NAMALWA (cell line): ENCODE measurements around the gene NHLRC4.

Source experiments
- DNase-seq: peaks from one replicate; pipeline ENCODE4 v3.0.0-alpha.2; 2015; ENCODE audit warnings: low spot score

NHLRC4 gene

DNA sequence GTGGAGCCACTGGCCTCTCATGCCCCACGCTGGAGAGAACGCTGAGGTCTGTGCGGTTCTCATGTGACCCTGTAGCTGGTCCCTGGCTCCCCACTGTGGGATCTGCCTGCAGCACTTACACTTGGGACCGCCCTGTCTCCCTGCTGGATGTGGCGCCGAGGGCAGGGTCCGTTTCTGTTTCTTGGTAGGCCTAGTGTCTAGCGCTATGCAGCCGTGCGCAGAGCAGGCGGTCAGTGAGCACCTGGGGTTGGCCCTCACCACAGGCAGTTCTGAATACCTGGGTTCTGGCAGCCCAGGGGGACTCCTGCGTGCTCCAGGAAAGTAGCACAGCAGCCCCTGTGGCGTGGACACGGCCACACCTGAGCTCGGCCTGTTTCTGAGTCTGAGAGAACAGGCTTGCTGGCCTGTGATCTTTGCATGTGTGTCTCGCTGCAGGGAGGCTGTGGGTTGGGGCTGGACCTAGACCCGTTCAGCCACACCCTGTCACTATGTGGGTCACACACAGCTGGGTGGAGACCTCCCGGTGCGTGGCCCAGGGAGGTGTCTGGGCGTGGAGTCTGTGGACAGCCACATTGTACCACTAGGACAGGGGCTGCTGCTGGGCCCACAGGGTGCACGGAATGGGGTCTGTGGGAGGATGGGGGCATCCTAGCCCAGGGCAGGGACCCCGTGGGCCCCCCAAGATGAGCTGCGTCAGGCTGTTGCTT is 36.5 kb upstream of the NHLRC4 start:
- DNase-seq, result no peak

- no peak for DNase-seq
Measured at GRCh38 chr16:531494-532125, 35.2 kb upstream of the NHLRC4 start.

GRCh38 chr16:533391-534123 is 33.2 kb upstream of the NHLRC4 start:
- no peak for DNase-seq

DNA sequence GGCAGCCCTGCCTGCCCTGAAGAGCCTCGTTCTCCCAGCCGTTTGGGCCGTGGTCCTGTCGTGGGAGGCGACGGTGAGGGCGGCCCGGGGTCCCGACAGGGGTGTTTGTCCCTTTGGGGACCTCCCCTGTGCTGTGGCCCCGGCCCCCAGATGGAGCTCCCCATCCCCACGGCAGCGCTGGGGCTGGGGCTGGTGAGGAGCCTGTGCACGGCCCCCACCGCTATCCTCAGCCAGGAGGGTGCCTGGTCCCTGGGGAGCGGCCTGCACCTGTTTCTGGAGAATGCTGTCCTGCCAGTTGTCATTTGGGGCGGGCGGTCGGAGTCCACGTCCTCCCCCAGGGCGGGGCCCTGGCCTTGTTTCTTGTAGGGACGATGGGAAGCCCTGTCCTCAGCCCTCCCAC is 32.7 kb upstream of the NHLRC4 start:
- no peak for DNase-seq

GRCh38 chr16:534856-535445 is 31.9 kb upstream of the NHLRC4 start:
- no peak for DNase-seq

- no peak for DNase-seq
Measured at GRCh38 chr16:535446-536405, 31.1 kb upstream of the NHLRC4 start.

DNA sequence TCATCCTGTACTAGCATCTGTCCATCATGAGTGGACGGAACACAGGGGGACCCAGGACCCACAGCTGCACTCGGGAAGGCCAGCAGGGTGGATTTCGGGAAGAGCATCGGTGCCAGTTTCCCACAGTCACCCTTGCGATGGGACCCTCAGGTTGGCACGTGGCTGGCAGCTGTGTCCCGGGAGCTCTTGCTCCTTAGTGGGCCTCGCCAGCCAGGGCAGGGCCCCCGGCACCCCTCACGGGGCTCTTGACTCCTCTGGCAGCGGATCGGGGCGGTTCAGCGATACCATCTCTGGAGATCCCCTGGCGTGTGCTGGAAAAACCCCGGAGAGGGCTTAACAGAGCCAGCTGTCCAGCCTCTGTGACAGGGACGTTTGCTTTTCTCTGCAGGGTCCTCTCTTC is 30.1 kb upstream of the NHLRC4 start:
- no peak for DNase-seq

GRCh38 chr16:537415-538335 is 29.1 kb upstream of the NHLRC4 start:
- DNase-seq, result no peak

DNA sequence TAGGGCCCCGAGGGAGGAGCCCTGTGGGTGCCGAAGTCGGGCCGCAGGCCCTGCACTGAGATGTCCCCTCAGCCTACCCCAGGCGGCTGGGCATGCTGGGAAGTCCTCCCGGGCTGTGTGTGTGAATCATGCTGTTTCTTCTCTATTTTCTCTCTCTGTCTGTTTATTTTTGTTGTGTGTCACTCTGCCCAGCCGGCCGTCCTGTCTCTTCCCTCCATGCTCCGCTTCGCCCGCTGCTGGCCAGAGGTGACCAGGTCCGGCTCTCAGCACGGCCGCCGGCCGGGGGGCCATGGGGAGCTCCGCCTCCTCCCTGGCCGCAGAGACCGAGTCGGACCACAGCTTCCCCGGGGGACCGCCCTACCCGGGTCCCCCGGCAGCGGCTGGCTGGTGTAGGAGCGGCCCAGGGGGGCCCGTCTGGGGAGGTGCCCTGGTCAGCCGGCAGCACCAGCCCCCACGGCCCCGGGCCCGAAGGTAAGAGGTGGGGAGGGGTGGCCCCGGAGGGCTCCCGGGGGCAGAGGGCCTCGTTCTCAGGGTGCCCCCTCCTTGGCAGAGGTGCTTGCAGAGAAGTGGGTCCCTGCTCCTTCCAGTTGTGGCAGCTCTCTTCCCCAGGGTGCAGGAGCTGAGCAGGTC is 26.8 kb upstream of the NHLRC4 start:
- no peak for DNase-seq

- DNase-seq, result no peak
Measured at GRCh38 chr16:540645-541340, 26.0 kb upstream of the NHLRC4 start.

GRCh38 chr16:543301-544164 is 23.3 kb upstream of the NHLRC4 start:
- DNase-seq, result no peak

- DNase-seq, result no peak
Measured at GRCh38 chr16:544517-544916, 22.3 kb upstream of the NHLRC4 start.

DNA sequence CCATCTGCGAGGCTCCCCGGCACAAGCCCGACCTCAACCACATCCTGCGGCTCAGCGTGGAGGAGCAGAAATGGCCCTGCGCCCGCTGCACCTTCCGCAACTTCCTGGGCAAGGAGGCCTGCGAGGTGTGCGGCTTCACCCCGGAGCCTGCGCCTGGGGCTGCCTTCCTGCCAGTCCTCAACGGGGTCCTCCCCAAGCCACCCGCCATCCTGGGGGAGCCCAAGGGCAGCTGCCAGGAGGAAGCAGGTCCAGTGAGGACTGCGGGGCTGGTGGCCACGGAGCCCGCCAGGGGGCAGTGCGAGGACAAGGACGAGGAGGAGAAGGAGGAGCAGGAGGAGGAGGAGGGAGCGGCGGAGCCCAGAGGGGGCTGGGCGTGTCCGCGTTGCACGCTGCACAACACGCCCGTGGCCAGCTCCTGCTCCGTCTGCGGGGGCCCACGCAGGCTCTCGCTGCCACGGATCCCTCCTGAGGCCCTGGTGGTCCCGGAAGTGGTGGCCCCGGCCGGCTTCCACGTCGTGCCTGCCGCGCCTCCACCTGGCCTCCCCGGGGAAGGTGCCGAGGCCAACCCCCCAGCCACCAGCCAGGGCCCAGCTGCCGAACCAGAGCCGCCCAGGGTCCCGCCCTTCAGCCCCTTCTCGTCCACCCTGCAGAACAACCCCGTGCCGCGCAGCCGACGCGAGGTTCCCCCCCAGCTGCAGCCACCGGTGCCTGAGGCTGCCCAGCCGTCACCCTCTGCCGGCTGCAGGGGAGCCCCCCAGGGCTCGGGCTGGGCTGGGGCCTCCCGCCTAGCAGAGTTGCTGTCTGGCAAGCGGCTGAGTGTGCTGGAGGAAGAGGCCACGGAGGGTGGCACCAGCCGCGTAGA is 19.7 kb upstream of the NHLRC4 start:
- DNase-seq, result no peak

DNA sequence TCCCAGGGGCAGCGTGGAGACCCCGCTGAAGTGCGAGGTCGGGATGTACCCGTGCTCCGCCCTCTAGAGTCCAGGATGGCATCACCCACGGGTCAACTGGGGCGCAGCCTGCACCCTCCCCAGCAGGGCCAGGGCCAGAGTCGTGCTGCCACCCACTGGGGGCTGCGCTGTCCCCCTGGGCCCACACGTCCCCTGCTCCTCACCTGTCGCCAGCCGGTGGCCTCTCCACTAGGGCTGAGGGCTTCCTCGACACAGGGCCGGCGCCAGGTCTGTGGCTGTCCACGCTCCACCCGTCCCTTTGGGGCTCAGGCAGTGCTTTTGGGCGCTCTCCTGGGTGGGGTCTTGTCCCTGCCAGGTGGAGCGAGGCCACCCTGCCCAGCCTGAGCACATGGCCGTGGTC is 18.2 kb upstream of the NHLRC4 start:
- DNase-seq, result no peak

DNA sequence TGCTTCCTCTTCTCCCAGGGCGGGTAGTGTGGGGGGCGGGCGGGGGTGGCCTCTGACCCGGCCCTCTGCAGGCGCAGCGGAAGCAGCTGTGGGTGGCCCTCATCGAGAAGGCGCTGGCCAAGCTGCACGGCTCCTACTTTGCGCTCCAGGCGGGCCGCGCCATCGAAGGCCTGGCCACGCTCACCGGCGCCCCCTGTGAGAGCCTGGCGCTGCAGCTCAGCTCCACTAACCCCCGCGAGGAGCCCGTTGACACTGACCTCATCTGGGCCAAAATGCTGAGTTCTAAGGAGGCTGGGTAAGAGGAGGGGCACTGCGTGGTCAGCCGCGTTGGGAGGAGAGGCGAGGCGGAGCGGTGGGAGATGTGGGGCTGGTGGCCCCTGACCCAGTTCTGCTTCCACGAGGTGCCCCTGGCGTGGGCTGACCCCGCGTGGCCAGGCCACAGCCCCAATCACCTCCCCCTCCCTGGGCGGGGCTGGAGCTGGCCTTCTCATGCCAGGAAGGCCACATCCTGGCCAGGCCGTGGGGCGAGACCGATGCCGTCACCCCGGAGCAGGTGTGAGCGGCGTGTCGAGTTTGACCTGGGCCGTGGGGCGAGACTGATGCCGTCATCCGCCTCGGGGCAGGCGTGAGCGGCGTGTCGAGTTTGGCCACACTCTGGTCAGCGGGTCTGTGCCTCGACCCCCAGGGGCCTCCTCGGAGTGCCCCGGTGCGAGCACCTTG is 17.1 kb upstream of the NHLRC4 start:
- DNase-seq, result no peak

- no peak for DNase-seq
Measured at GRCh38 chr16:551210-551609, 15.6 kb upstream of the NHLRC4 start.

DNA sequence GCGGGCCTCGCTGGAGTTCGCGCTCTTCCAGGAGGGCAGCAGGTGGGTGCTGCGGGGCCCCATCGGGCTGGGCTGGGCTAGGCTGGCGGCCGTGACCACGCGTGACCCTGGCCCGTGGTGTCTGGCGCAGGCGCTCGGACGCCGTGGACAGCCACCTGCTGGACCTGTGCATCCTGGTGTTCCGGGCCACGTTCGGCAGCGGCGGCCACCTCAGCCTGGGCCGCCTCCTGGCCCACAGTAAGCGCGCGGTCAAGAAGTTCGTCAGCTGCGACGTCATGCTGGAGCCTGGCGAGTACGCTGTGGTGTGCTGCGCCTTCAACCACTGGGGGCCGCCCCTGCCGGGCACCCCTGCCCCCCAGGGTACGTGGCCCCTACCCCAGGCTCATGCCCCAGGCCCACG is 14.6 kb upstream of the NHLRC4 start:
- no peak for DNase-seq
